Ovary (tissue), 9 donors: ENCODE measurements around the gene NOC3L. TPM values are rescaled to one million over a fixed set of nuclear protein-coding genes. Genes with fewer than 3 reads are reported as not detected.

Experiments
- DNase-seq, 5 donors: peaks; one replicate each; pipeline ENCODE4 v3.0.0-alpha.2; 2019 to 2020
- H3K27ac ChIP-seq, 2 donors: fragments of 200-600 bp; one replicate each; pipeline versions ENCODE4 v1.5.1 to v1.8.0; 2019 to 2022
- H3K27me3 ChIP-seq: fragments of 200-600 bp; one replicate; pipeline ENCODE4 v1.8.0; 2022
- H3K36me3 ChIP-seq: fragments of 200-600 bp; sonication (generic); one replicate; pipeline ENCODE4 v1.5.1; 2019
- H3K4me1 ChIP-seq: one replicate; pipeline ENCODE4 v1.8.1; 2013; ENCODE audit warnings: mild to moderate bottlenecking, moderate library complexity; ENCODE audit not compliant: insufficient read depth
- H3K4me3 ChIP-seq: fragments of 200-600 bp; sonication (generic); one replicate; pipeline ENCODE4 v1.5.1; 2017
- H3K9me3 ChIP-seq, 2 donors: fragments of 200-600 bp in 1 of 2; sonication (generic) in 1 of 2; one replicate each; pipeline versions ENCODE4 v1.5.1 to v1.8.1; 2013 to 2019; ENCODE audit warnings: mild to moderate bottlenecking in 1 of 2, moderate library complexity in 1 of 2
- CTCF ChIP-seq, 3 donors: fragments of 450-650 bp in 2 of 3; fragments of 200-600 bp in 1 of 3; IDR thresholded peaks; one replicate each; pipeline versions ENCODE4 v1.5.1 to v1.8.0; 2016 to 2022; ENCODE audit warnings: antibody characterized with exemption in 3 of 3, mild to moderate bottlenecking in 1 of 3
- EP300 ChIP-seq: sonication (generic); formaldehyde crosslinking; IDR thresholded peaks from one replicate; pipeline ENCODE4 v1.6.1; 2017; ENCODE audit warnings: antibody characterized with exemption
- POLR2A ChIP-seq: fragments of 450-650 bp; IDR thresholded peaks from one replicate; pipeline ENCODE4 v1.6.1; 2017; ENCODE audit warnings: antibody characterized with exemption, mild to moderate bottlenecking, moderate library complexity
- WGBS, 3 donors: extraction: QIAGEN DNeasy Blood & Tissue Kit in 1 of 3; methylation state at CpG; one replicate each; pipeline versions ENCODE4 v1.1.5 to v1.1.7; 2013 to 2017; 5-methylcytosine and 5-hydroxymethylcytosine counted together
- intact Hi-C, 4 donors: fragments of 100-400 bp; cut with DNase I; formaldehyde crosslinking; loops; one replicate each; pipeline versions ENCODE4 v1.11.0 to v1.15.1; 2022 to 2023
- polyA plus RNA-seq, 2 donors: library from polyadenylated mRNA; stranded (reverse); fragments of 200-250 nt in 1 of 2; fragments of 350-450 nt in 1 of 2; fragmentation: Illumina TruSeq in 1 of 2; extraction: RNeasy Lipid Tissue Mini Kit (QIAGEN cat#74804) in 1 of 2; gene quantifications; one replicate each; pipeline ENCODE4 v1.2.3, GENCODE V29; 2013 to 2014
- total RNA-seq, 7 donors: library from RNA; depleted of rRNA in 2 of 7; stranded (reverse); fragments of >200 nt in 2 of 7; fragmentation: NEBNext Ultra II Directional in 3 of 7; extraction: Animal tissue kit (Norgen Biotek cat#: 25700) in 3 of 7; gene quantifications; one replicate each; pipeline versions ENCODE4 v1.1.0 to v1.2.4, GENCODE V29; 2016 to 2023
- donor health status: DM: no; HTN: no; CAD: no; lungs with moderate emphysema.
- donor health status: DM: no; HTN: no; CAD: no.
- donor health status: Bipolar disorder and iron deficiency.
- donor health status: DM: yes; HTN: yes; CAD: no.
- donor health status: DM: no; HTN: no; CAD: no.
- donor health status: DM: yes; HTN: yes; CAD: no.

Gene NOC3L
- total and polyA plus RNA-seq, 9 donors: 4.3 to 29.2 (median 17.1) TPM

GRCh38 chr10:94376865-94377264 is 14.1 kb upstream of the NOC3L start:
- Histone ChIP-seq H3K36me3 (no peaks in the 10 kb centered on the region), H3K4me3 (no peak overlapping the region), H3K9me3 (no peaks in the 10 kb centered on the region), H3K4me1 (no peaks in the 10 kb centered on the region), H3K27ac (no peak overlapping the region), H3K27me3 (no peaks in the 10 kb centered on the region)
- intact Hi-C loops: no loop called here
- WGBS, 3 donors: 51 to 68% (median 58%) methylated on average over 2 of the region's 2 CpGs
- DNase-seq: no peak
- TF ChIP-seq EP300: no peak
- no peak for TF ChIP-seq POLR2A
- TF ChIP-seq CTCF (IDR thresholded peaks at IDR 0.05): no peak

- H3K4me3 ChIP-seq: no peak overlapping the region
- intact Hi-C loops: no loop called here
- H3K27me3 ChIP-seq: no peaks in the 10 kb centered on the region
- H3K9me3 ChIP-seq: no peaks in the 10 kb centered on the region
- WGBS, 3 donors: 80 to 95% (median 82%) methylated on average over 1 of the region's 1 CpG
- no peaks in the 10 kb centered on the region for H3K36me3 ChIP-seq
- no peak for DNase-seq
- no peaks in the 10 kb centered on the region for H3K4me1 ChIP-seq
- H3K27ac ChIP-seq: no peak overlapping the region
- TF ChIP-seq EP300: no peak
Observed at GRCh38 chr10:94375374-94375773, 12.6 kb upstream of the NOC3L start.

DNA sequence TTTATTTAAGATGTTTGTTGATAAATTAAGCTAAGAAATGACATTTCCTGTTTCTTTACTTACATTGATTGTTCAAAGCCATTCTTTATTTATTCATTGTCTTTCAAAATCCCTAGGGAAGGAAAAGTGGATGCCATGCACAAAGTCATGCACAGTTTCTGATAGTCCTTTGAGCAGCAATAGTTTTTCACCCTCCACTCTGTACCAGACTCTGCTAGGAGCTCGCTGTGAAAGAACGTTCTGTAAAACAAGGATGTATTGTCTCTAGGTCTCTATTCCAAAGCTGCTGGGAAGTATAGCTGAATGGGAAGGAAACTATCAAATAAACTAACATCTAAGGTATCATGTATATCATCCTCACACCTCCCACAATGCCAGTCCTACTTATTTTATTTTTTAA is 7.8 kb upstream of the NOC3L start:
- intact Hi-C loops: no loop called here
- H3K27ac ChIP-seq: no peak overlapping the region
- no peaks in the 10 kb centered on the region for H3K4me1 ChIP-seq
- no peak overlapping the region for H3K4me3 ChIP-seq
- H3K36me3 ChIP-seq: no peaks in the 10 kb centered on the region
- H3K27me3 ChIP-seq: no peaks in the 10 kb centered on the region
- TF ChIP-seq POLR2A: no peak
- no peak for TF ChIP-seq EP300
- no peak for TF ChIP-seq CTCF (IDR thresholded peaks at IDR 0.05)
- WGBS, 3 donors: 67 to 86% (median 72%) methylated on average over 2 of the region's 2 CpGs
- no peaks in the 10 kb centered on the region for H3K9me3 ChIP-seq
- DNase-seq: no peak

GRCh38 chr10:94366382-94366781 is 3.6 kb upstream of the NOC3L start:
- no peaks in the 10 kb centered on the region for H3K9me3 ChIP-seq
- intact Hi-C loops: loop anchor here in 1 of 4 donors (10.0 kb wide), 1 partner anchor 68 kb away; no protein-coding TSS in a partner anchor
- TF ChIP-seq EP300 (no peak), CTCF (IDR thresholded peaks at IDR 0.05) (no peak), POLR2A (no peak)
- 64 to 76% (median 66%) methylated on average over 3 of the region's 3 CpGs for WGBS, 3 donors
- DNase-seq: no peak
- no peaks in the 10 kb centered on the region for H3K27me3 ChIP-seq
- peaks cover 4% of the 10 kb centered on the region for H3K4me1 ChIP-seq
- no peak overlapping the region for H3K4me3 ChIP-seq
- H3K36me3 ChIP-seq: no peaks in the 10 kb centered on the region
- H3K27ac ChIP-seq: no peak overlapping the region

DNA sequence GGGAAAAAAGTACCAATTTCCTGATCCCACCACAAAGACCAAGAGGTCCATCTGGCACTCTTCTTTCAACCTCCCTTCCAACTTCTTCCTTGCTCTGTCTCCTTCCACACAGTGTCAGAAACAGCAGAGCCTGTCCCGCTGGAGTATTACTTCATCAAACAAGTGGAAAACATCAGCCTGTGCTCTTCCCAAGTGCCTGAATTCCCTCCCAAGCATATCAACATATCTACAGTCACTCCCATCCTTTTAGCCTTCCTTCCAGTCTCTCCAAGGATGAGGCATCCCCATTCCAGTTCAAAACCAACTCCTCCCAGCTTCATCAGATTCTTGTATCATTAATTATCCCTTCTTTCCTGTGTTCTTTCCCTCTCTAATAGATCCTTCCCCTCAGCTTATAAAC is 1.7 kb upstream of the NOC3L start:
- intact Hi-C loops: loop anchor here in 1 of 4 donors (10.0 kb wide), 1 partner anchor 70 kb away; no protein-coding TSS in a partner anchor
- Histone ChIP-seq H3K9me3 (no peaks in the 10 kb centered on the region), H3K4me1 (peaks cover 5% of the 10 kb centered on the region), H3K27ac (no peak overlapping the region), H3K27me3 (no peaks in the 10 kb centered on the region), H3K4me3 (no peak overlapping the region), H3K36me3 (no peaks in the 10 kb centered on the region)
- 84 to 87% (median 85%) methylated on average over 1 of the region's 1 CpG for WGBS, 3 donors
- TF ChIP-seq POLR2A (no peak), EP300 (no peak), CTCF (IDR thresholded peaks at IDR 0.05) (no peak)
- DNase-seq: no peak
